A549 (cell line): ENCODE results near the gene DRC7. TPM values are rescaled to one million over a fixed set of nuclear protein-coding genes. Genes with fewer than 3 reads are reported as not detected.

Experiments
- ATAC-seq, 2 experiments: fragments of 200-7000 bp in 1 of 2; fragments of >200 bp in 1 of 2; cut with Nextera tagmentation in 1 of 2; cut with Tn5 transposase in 1 of 2; 3 replicates each; pipeline versions ENCODE4 v1.8.0 to v1.9.1; 2018 to 2020; ENCODE audit warnings: mild to moderate bottlenecking in 1 of 2, moderate library complexity in 1 of 2
- CTCF ChIA-PET: fragments of 300-600 bp; sonication (Branson Sonifier 250); formaldehyde crosslinking; extraction: SDS; loops from one replicate; lab custom pipeline; 2021; ENCODE audit warnings: antibody characterized with exemption, inconsistent platforms; lab: Yijun Ruan, JAX
- POLR2A ChIA-PET: fragments of 350-600 bp; formaldehyde crosslinking; extraction: SDS; loops from one replicate; lab custom pipeline; 2021; ENCODE audit warnings: antibody characterized with exemption, inconsistent platforms; lab: Yijun Ruan, JAX
- DNase-seq, 2 experiments: peaks; one replicate each; pipeline versions ENCODE4 v3.0.0 to v3.0.0-alpha.2; 2011 to 2016; ENCODE audit warnings: low read depth in 1 of 2, low spot score in 1 of 2
- FAIRE-seq: peaks from 2 replicates; lab custom pipeline; 2011; peaks lifted over from hg19 to GRCh38; lab: Jason Lieb, UNC
- H3K27ac ChIP-seq, 2 experiments: fragments of >200 bp; sonication (Bioruptor Twin); formaldehyde crosslinking; 3 replicates each; pipeline ENCODE4 v1.5.1; 2016 to 2017
- H3K4me1 ChIP-seq: fragments of >200 bp; sonication (Bioruptor Twin); formaldehyde crosslinking; 3 replicates; pipeline ENCODE4 v1.6.1; 2016
- H3K4me2 ChIP-seq: fragments of >200 bp; sonication (Bioruptor Twin); formaldehyde crosslinking; 3 replicates; pipeline ENCODE4 v1.6.1; 2016
- H3K4me3 ChIP-seq: fragments of >200 bp; sonication (Bioruptor Twin); formaldehyde crosslinking; 3 replicates; pipeline ENCODE4 v1.5.1; 2016
- H3K9me3 ChIP-seq: fragments of >200 bp; sonication (Bioruptor Twin); formaldehyde crosslinking; 3 replicates; pipeline ENCODE4 v1.6.1; 2016
- ELK1 ChIP-seq: fragments of 150-350 bp; IDR thresholded peaks from 2 replicates; pipeline ENCODE4 v1.6.1; 2014; ENCODE audit warnings: low read depth, mild to moderate bottlenecking, low read length
- FOSL2 ChIP-seq, 2 experiments: fragments of 450-650 bp in 1 of 2; fragments of >200 bp in 1 of 2; sonication (Bioruptor Twin) in 1 of 2; formaldehyde crosslinking; IDR thresholded peaks; 2 replicates each; pipeline versions ENCODE4 v1.5.0 to v1.6.1; 2016 to 2020; ENCODE audit warnings: mild to moderate bottlenecking in 1 of 2, moderate library complexity in 1 of 2
- GATA3 ChIP-seq: IDR thresholded peaks from 2 replicates; pipeline ENCODE4 v1.6.1; 2012; ENCODE audit warnings: borderline replicate concordance
- HMGXB4 ChIP-seq: fragments of 250-450 bp; sonication (Bioruptor Pico); IDR thresholded peaks from 2 replicates; pipeline ENCODE4 v1.5.0; 2021; ENCODE audit warnings: mild to moderate bottlenecking, moderate library complexity, borderline replicate concordance
- KDM1A ChIP-seq: fragments of 200-600 bp; sonication (generic); IDR thresholded peaks from 2 replicates; pipeline ENCODE4 v1.6.1; 2016; ENCODE audit warnings: low read depth, mild to moderate bottlenecking
- KDM5A ChIP-seq: fragments of 200-600 bp; sonication (generic); IDR thresholded peaks from 2 replicates; pipeline ENCODE4 v1.6.1; 2016; ENCODE audit warnings: antibody characterized with exemption, mild to moderate bottlenecking
- MAX ChIP-seq: IDR thresholded peaks from 2 replicates; pipeline ENCODE4 v1.6.1; 2012
- NFE2L2 ChIP-seq: fragments of 150-350 bp; conservative IDR thresholded peaks from 2 replicates; pipeline ENCODE4 v1.6.1; 2014; ENCODE audit warnings: low read length
- PHF8 ChIP-seq: fragments of 200-600 bp; sonication (generic); IDR thresholded peaks from 2 replicates; pipeline ENCODE4 v1.6.1; 2016; ENCODE audit warnings: low read depth, mild to moderate bottlenecking, antibody characterized with exemption, moderate library complexity, borderline replicate concordance
- POLR2A ChIP-seq: IDR thresholded peaks from 2 replicates; pipeline ENCODE4 v1.6.1; 2012; ENCODE audit warnings: mild to moderate bottlenecking, low read length
- POLR2AphosphoS2 ChIP-seq: conservative IDR thresholded peaks from 2 replicates; pipeline ENCODE4 v1.6.1; 2012; ENCODE audit warnings: low read length, improper control_type of control experiment, inconsistent platforms
- REST ChIP-seq: fragments of 200-600 bp; sonication (generic); IDR thresholded peaks from 2 replicates; pipeline ENCODE4 v1.6.1; 2016; ENCODE audit warnings: antibody characterized with exemption, mild to moderate bottlenecking, moderate library complexity
- RFX5 ChIP-seq: fragments of 450-650 bp; IDR thresholded peaks from 2 replicates; pipeline ENCODE4 v1.7.1; 2014; ENCODE audit warnings: antibody characterized with exemption, mild to moderate bottlenecking, moderate library complexity
- ZC3H11A ChIP-seq: fragments of 450-650 bp; IDR thresholded peaks from 2 replicates; pipeline ENCODE4 v1.6.1; 2014; ENCODE audit warnings: antibody characterized with exemption, mild to moderate bottlenecking
- ZFP36 ChIP-seq: fragments of 450-650 bp; IDR thresholded peaks from 2 replicates; pipeline ENCODE4 v1.6.1; 2014; ENCODE audit warnings: borderline replicate concordance; ENCODE audit not compliant: partially characterized antibody
- WGBS: methylation state at CpG from one replicate; pipeline ENCODE4 v1.1.6; 2017; ENCODE audit errors: missing lambda C conversion rate; 5-methylcytosine and 5-hydroxymethylcytosine counted together
- polyA plus RNA-seq, 4 experiments: library from polyadenylated mRNA; depleted of rRNA in 3 of 4; stranded (reverse); fragments of >200 nt; fragmentation: RNase III in 1 of 4; extraction: RNeasy Plus Mini Kit Qiagen cat#74134 plus additional on column Dnase treatment in 1 of 4; gene quantifications; 2 replicates in 3 of 4; 3 replicates in 1 of 4; pipeline ENCODE4 v1.2.3, GENCODE V29; 2011 to 2017

The DRC7 gene
- polyA plus RNA-seq, 2 of the 4 experiments (the other 2 are of a cell fraction): 0.10 to 0.28 TPM

GRCh38 chr16:57724531-57724930, 29.9 kb downstream of the DRC7 start (continued):
- TF ChIP-seq REST: no peak
- no peak for TF ChIP-seq KDM5A

- DNase-seq: no peak
- ChIA-PET CTCF (interaction anchor here (1.0 to 5.0 kb wide), 3 partner anchors 33 to 149 kb away, joined by 4 to 42 read pairs (median 4); no protein-coding TSS in a partner anchor), POLR2A (no interaction called here)
- 52% methylated on average over 5 of the region's 5 CpGs for WGBS
- Histone ChIP-seq H3K27ac (0 out of 6 replicates have a peak overlapping the region, but pooled peaks of 1 of the 2 experiments have one; percentile 5), H3K4me2 (peak overlapping the region; percentile 28; the same call in 1 of the 3 replicates), H3K9me3 (no peaks in the 10 kb centered on the region), H3K4me1 (peaks cover 15% of the 10 kb centered on the region; the same call in 2 of the 3 replicates), H3K4me3 (no peak overlapping the region)
- ATAC-seq: no peak
- FAIRE-seq: no peak
- no peak for TF ChIP-seq KDM1A
- TF ChIP-seq HMGXB4: no peak
- no peak for TF ChIP-seq POLR2AphosphoS2
- TF ChIP-seq PHF8: no peak
- no peak for TF ChIP-seq GATA3
- TF ChIP-seq POLR2A: no peak
- no peak for TF ChIP-seq ZC3H11A
- TF ChIP-seq MAX: no peak
- TF ChIP-seq NFE2L2: no peak
- TF ChIP-seq ELK1: no peak
- no peak for TF ChIP-seq FOSL2 (IDR thresholded peaks at IDR 0.05)
- TF ChIP-seq FOSL2 (CRISPR knock-in tag; IDR thresholded peaks at IDR 0.05): no peak
These were observed 30.5 kb downstream of the DRC7 start for GRCh38 chr16:57725151-57725550.

- FAIRE-seq: no peak
- WGBS: 51% methylated on average over 5 of the region's 5 CpGs
- Histone ChIP-seq H3K4me1 (peaks cover 12% of the 10 kb centered on the region; the same call in 2 of the 3 replicates), H3K9me3 (no peaks in the 10 kb centered on the region), H3K4me2 (peak overlapping the region; percentile 28; the same call in 1 of the 3 replicates), H3K27ac (no peak overlapping the region), H3K4me3 (no peak overlapping the region)
- TF ChIP-seq ZFP36 (peak; percentile 34), RFX5 (no peak)
- no peak for DNase-seq
- ChIA-PET POLR2A (no interaction called here), CTCF (interaction anchor here (0.9 to 5.0 kb wide), 2 partner anchors 75 to 150 kb away, joined by 5 to 42 read pairs; no protein-coding TSS in a partner anchor)
- no peak for ATAC-seq
These were observed 30.9 kb downstream of the DRC7 start for GRCh38 chr16:57725554-57725953.
